OCI-LY7 (cell line): ENCODE results near the gene ZAR1L. TPM values are rescaled to one million over a fixed set of nuclear protein-coding genes. Genes with fewer than 3 reads are reported as not detected.

ENCODE experiments used
- BruUV-seq: library from RNA; stranded (reverse); fragments of 400-500 nt; replicated peaks from 2 replicates; lab custom pipeline; 2021; lab: Mats Ljungman, UMichigan
- CTCF ChIA-PET: fragments of 300-600 bp; sonication (Branson Sonifier 250); formaldehyde crosslinking; loops from one replicate; lab custom pipeline; 2022; ENCODE audit warnings: antibody characterized with exemption; ENCODE audit not compliant: unreplicated experiment; lab: Charles Lee
- POLR2A ChIA-PET: fragments of 300-600 bp; sonication (Branson Sonifier 250); formaldehyde crosslinking; loops from one replicate; lab custom pipeline; 2022; ENCODE audit warnings: antibody characterized with exemption; lab: Charles Lee
- DNase-seq: peaks from one replicate; pipeline ENCODE4 v3.0.0-alpha.2; 2015; ENCODE audit warnings: low spot score
- H2AFZ ChIP-seq: fragments of 200-600 bp; sonication (generic), shearing (Covaris generic); 2 replicates; pipeline ENCODE4 v1.6.1; 2014; ENCODE audit warnings: mild to moderate bottlenecking, antibody characterized with exemption, low read length, moderate library complexity
- H3K27ac ChIP-seq: fragments of 200-600 bp; sonication (generic); 2 replicates; pipeline ENCODE4 v1.5.1; 2014; ENCODE audit warnings: mixed run types, low read depth, mild to moderate bottlenecking, moderate library complexity, low read length, inconsistent platforms; ENCODE audit not compliant: poor library complexity, severe bottlenecking
- H3K36me3 ChIP-seq: fragments of 200-600 bp; sonication (generic); 2 replicates; pipeline ENCODE4 v1.6.1; 2014; ENCODE audit warnings: mild to moderate bottlenecking, antibody characterized with exemption, low read length, moderate library complexity, mixed read lengths; ENCODE audit not compliant: insufficient read depth
- H3K4me1 ChIP-seq: fragments of 200-600 bp; sonication (generic); 2 replicates; pipeline ENCODE4 v1.5.1; 2014; ENCODE audit warnings: mild to moderate bottlenecking, low read length; ENCODE audit not compliant: insufficient read depth, poor library complexity, severe bottlenecking
- H3K4me2 ChIP-seq: fragments of 200-600 bp; sonication (generic); 2 replicates; pipeline ENCODE4 v1.6.1; 2014; ENCODE audit warnings: mild to moderate bottlenecking, low read length
- H3K4me3 ChIP-seq: fragments of 200-600 bp; sonication (generic); 2 replicates; pipeline ENCODE4 v1.5.1; 2014; ENCODE audit warnings: mild to moderate bottlenecking, low read depth, low read length; ENCODE audit not compliant: poor library complexity, severe bottlenecking
- H3K79me2 ChIP-seq: fragments of 200-600 bp; sonication (generic); 2 replicates; pipeline ENCODE4 v1.6.1; 2016; ENCODE audit warnings: low read depth, mild to moderate bottlenecking, low read length, moderate library complexity, mixed read lengths; ENCODE audit not compliant: insufficient read depth
- H3K9me2 ChIP-seq: fragments of 200-600 bp; sonication (generic); 2 replicates; pipeline ENCODE4 v1.6.1; 2016; ENCODE audit warnings: mild to moderate bottlenecking, low read length, mixed read lengths; ENCODE audit not compliant: insufficient read depth
- H3K9me3 ChIP-seq: fragments of 200-600 bp; sonication (generic); 2 replicates; pipeline ENCODE4 v1.6.1; 2014; ENCODE audit warnings: mild to moderate bottlenecking, mixed run types, low read length, mixed read lengths
- H4K20me1 ChIP-seq: fragments of 200-600 bp; sonication (generic); 2 replicates; pipeline ENCODE4 v1.6.1; 2014; ENCODE audit warnings: mild to moderate bottlenecking, antibody characterized with exemption, low read length, moderate library complexity, mixed read lengths; ENCODE audit not compliant: insufficient read depth
- EZH2phosphoT487 ChIP-seq: fragments of 200-600 bp; sonication (generic); IDR thresholded peaks from 2 replicates; pipeline ENCODE4 v1.6.1; 2018; ENCODE audit warnings: low read depth, borderline replicate concordance, mild to moderate bottlenecking, mixed run types, antibody characterized with exemption, low read length, moderate library complexity, mixed read lengths
- intact Hi-C: fragments of 100-400 bp; cut with micrococcal nuclease; formaldehyde crosslinking; loops from one replicate; pipeline ENCODE4 v1.10.0; 2022; ENCODE audit not compliant: unreplicated experiment
- total RNA-seq, 2 experiments: library from RNA; depleted of rRNA in 1 of 2; stranded (reverse); fragments of >200 nt in 1 of 2; shearing (Covaris generic) in 1 of 2; gene quantifications; 2 replicates each; pipeline ENCODE4 v1.2.3, GENCODE V29; 2014 to 2022
- TF ChIP-seq, protein P1 (sequence below): fragments of 200-600 bp; sonication (generic); conservative IDR thresholded peaks from 2 replicates; pipeline ENCODE4 v1.5.1; 2014; ENCODE audit warnings: mild to moderate bottlenecking, antibody characterized with exemption, low read length, moderate library complexity, mixed read lengths

Gene ZAR1L
- total RNA-seq, 2 experiments from 2014 or later: 0.32 to 1.1 TPM

DNA sequence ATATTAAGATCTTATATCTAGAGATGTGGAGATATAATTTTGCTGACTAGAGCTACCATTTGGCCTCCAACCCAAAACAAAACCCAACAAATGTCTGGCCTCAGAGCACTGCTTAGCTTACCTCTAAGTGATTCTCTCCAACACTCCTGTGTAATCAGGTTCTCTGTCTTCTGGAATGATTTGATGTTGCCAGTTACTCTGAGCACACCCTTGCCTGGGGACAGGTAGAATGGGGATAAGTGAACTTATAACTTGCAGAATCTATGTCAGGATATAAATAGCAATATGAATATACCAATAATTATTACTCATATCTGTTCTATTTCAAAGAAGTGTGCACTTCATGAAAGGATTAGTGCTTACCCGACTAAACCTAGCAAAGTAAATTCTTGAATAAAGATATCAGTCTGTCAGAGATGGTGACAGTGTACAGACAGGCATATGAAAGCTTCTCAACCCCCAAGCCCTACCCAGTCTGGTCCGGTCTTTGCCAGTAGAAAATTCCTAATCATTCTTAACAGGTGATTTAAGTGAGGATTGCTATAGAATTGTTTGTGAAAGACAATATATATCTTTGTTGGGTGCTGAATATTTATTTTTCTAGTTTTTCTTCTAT lies 33.0 kb downstream of the ZAR1L start:
- Histone ChIP-seq H3K9me3 (no peaks in the 10 kb centered on the region), H3K27ac (no peak overlapping the region), H3K9me2 (no peaks in the 10 kb centered on the region; the same call in 1 of the 2 replicates), H4K20me1 (no peaks in the 10 kb centered on the region), H2AFZ (no peak overlapping the region), H3K4me1 (no peaks in the 10 kb centered on the region), H3K36me3 (no peaks in the 10 kb centered on the region), H3K79me2 (no peaks in the 10 kb centered on the region), H3K4me3 (no peak overlapping the region), H3K4me2 (no peak overlapping the region)
- intact Hi-C loops: no loop called here
- POLR2A ChIA-PET: interaction anchor here (0.6 kb wide), 2 partner anchors 11 to 126 kb away, joined by 3 read pairs; no protein-coding TSS in a partner anchor
- TF ChIP-seq, protein P1, sequence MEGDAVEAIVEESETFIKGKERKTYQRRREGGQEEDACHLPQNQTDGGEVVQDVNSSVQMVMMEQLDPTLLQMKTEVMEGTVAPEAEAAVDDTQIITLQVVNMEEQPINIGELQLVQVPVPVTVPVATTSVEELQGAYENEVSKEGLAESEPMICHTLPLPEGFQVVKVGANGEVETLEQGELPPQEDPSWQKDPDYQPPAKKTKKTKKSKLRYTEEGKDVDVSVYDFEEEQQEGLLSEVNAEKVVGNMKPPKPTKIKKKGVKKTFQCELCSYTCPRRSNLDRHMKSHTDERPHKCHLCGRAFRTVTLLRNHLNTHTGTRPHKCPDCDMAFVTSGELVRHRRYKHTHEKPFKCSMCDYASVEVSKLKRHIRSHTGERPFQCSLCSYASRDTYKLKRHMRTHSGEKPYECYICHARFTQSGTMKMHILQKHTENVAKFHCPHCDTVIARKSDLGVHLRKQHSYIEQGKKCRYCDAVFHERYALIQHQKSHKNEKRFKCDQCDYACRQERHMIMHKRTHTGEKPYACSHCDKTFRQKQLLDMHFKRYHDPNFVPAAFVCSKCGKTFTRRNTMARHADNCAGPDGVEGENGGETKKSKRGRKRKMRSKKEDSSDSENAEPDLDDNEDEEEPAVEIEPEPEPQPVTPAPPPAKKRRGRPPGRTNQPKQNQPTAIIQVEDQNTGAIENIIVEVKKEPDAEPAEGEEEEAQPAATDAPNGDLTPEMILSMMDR: no peak
- no peak for TF ChIP-seq EZH2phosphoT487
- BruUV-seq: no TSS peak
- CTCF ChIA-PET: no interaction called here
- DNase-seq: no peak

DNA sequence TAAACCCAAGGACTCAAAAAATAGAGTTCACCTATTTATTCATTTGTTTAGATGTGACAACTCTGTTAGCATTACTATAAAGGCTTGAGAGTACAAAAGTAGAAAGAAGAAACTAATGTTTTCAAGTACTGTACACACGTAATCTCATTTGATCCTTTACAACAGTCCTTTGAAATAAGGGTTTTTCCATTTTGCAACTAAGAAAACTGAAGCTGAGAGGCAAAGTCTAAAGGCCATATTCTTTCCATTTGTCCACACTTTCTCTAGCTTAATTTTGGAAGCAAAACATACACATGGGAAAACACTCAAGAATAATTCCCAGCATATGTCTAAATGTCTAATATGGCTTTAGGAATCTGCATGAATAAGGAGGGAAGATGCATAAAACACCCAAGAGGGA lies 34.1 kb downstream of the ZAR1L start:
- Histone ChIP-seq H3K36me3 (no peaks in the 10 kb centered on the region), H3K79me2 (no peaks in the 10 kb centered on the region), H4K20me1 (no peaks in the 10 kb centered on the region), H3K27ac (no peak overlapping the region), H3K4me1 (no peaks in the 10 kb centered on the region), H3K9me2 (no peaks in the 10 kb centered on the region; the same call in 1 of the 2 replicates), H3K4me2 (no peak overlapping the region), H3K4me3 (no peak overlapping the region), H3K9me3 (no peaks in the 10 kb centered on the region), H2AFZ (no peak overlapping the region)
- no peak for DNase-seq
- CTCF ChIA-PET: no interaction called here
- POLR2A ChIA-PET: interaction anchor here (0.9 to 1.1 kb wide), 3 partner anchors 34 to 66 kb away, joined by 3 to 4 read pairs (median 3); partner anchors contain the start of genes BRCA2 and ZAR1L
- BruUV-seq: no TSS peak
- intact Hi-C loops: no loop called here
- TF ChIP-seq EZH2phosphoT487: no peak
- TF ChIP-seq, protein P1: no peak

DNA sequence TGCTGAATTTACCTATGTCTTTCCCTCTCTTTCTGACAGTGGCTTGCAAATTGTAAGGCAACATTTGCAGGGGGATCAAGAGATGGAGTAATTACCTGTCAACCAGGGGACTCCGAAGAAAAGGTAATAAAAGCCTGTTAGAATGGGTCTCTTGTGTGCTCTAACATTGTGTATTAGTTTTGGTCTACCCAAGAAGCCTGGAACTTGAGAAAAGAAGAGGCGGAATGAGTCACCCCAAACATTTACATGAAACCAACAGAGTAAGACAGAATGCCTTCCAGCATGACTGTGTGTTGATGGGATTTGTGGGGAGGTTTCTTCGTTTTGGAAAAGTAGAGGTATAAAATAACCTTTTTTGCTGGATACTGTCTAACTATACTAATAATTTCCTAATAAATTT lies 36.7 kb downstream of the ZAR1L start:
- H3K9me2 ChIP-seq: no peaks in the 10 kb centered on the region; the same call in 1 of the 2 replicates
- no peak overlapping the region for H2AFZ ChIP-seq
- H3K4me1 ChIP-seq: no peaks in the 10 kb centered on the region
- POLR2A ChIA-PET: no interaction called here
- no peak overlapping the region for H3K4me3 ChIP-seq
- CTCF ChIA-PET: no interaction called here
- no peak overlapping the region for H3K27ac ChIP-seq
- BruUV-seq: no TSS peak
- TF ChIP-seq, protein P1: no peak
- TF ChIP-seq EZH2phosphoT487: no peak
- no peak overlapping the region for H3K4me2 ChIP-seq
- DNase-seq: no peak
- intact Hi-C loops: no loop called here
- H3K9me3 ChIP-seq: no peaks in the 10 kb centered on the region
- no peaks in the 10 kb centered on the region for H3K79me2 ChIP-seq
- no peaks in the 10 kb centered on the region for H3K36me3 ChIP-seq
- no peaks in the 10 kb centered on the region for H4K20me1 ChIP-seq
